Measurements from ENCODE around the gene MDFI.

MDFI gene

GRCh38 chr6:41635365-41635764 lies 2.9 kb upstream of the MDFI start:
- DNase-seq, result no peak

- DNase-seq, result peak; percentile 68
Measured at GRCh38 chr6:41636833-41637193, 1.5 kb upstream of the MDFI start.

- DNase-seq, result no peak
Measured at GRCh38 chr6:41637194-41638001, 870 bp upstream of the MDFI start.

- peak; percentile 85 for DNase-seq
Measured at GRCh38 chr6:41638935-41639808, 904 bp downstream of the MDFI start.

- peak; percentile 86 for DNase-seq
Measured at GRCh38 chr6:41639809-41640371, 1.6 kb downstream of the MDFI start.

GRCh38 chr6:41640426-41640825 lies 2.2 kb downstream of the MDFI start:
- DNase-seq, result peak; percentile 86

- DNase-seq, result no peak
Measured at GRCh38 chr6:41641352-41641925, 3.2 kb downstream of the MDFI start.

GRCh38 chr6:41642090-41642959 lies 4.1 kb downstream of the MDFI start:
- no peak for DNase-seq

GRCh38 chr6:41642960-41643898 lies 5.0 kb downstream of the MDFI start:
- DNase-seq, result no peak

- no peak for DNase-seq
Measured at GRCh38 chr6:41643899-41644269, 5.6 kb downstream of the MDFI start.

GRCh38 chr6:41644297-41644879 lies 6.1 kb downstream of the MDFI start:
- DNase-seq, result peak; percentile 22

- peak; percentile 69 for DNase-seq
Measured at GRCh38 chr6:41645007-41645618, 6.8 kb downstream of the MDFI start.

GRCh38 chr6:41646026-41646795 lies 7.9 kb downstream of the MDFI start:
- DNase-seq, result no peak

GRCh38 chr6:41647061-41647511 lies 8.8 kb downstream of the MDFI start:
- no peak for DNase-seq

GRCh38 chr6:41648070-41648585 lies 9.9 kb downstream of the MDFI start:
- DNase-seq, result no peak

- peak; percentile 74 for DNase-seq
Measured at GRCh38 chr6:41648921-41649320, 10.7 kb downstream of the MDFI start.

- no peak for DNase-seq
Measured at GRCh38 chr6:41649596-41649995, 11.3 kb downstream of the MDFI start.

- no peak for DNase-seq
Measured at GRCh38 chr6:41650120-41650519, 11.9 kb downstream of the MDFI start.
